Measurements from ENCODE around the gene NAA35.
A peak's percentile ranks its signal among the peaks of the same experiment; 100 is the strongest.
"Not testable (repeated sequence)": the region's sequence is repeated elsewhere in the genome, so short reads cannot be mapped to it uniquely, and the experiment has no call there.

The NAA35 gene

GRCh38 chr9:85940832-85941621, at the start of gene NAA35:
TSS of gene NAA35 (plus strand) at chr9:85941146. CDS start at chr9:85942160, 1,014 bp downstream.
- DNase-seq, result peak; percentile 91

DNA sequence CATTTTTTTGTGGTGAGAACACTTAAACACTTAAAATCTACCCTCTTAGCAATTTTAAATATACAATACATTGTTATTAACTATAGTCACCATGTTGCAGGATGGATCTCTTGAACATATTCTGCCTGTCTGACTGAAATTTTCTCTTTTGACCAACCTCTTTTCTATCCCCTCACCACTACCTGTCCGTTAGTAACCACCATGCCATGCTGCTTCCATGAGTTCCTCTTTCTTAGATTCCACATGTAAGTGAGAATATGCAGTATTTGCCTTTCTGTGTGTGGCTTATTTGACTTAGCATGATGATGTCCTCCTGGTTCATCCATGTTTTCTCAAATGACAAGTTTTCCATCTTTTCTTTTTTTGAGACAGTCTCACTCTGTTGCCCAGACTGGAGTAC, 48.5 kb upstream of the NAA35 start:
- no peak for DNase-seq

DNA sequence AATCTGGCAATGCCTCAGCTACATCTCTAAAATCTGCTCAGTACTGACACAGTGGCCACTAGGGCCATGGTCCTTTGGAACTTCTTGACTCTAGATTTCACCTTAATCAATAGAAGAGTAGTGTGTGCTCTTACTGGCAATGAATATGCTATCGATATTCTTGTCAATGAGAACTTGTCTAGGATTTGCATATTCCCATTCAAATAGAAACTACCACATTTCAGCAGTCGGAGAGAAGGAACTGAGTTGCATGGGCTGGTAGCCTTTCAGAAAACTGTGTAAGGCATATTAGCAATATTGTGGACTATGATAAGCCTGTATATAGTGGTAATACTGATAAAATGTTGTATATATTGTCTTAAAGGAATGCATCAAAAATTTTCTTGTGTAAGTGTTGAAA, 45.3 kb upstream of the NAA35 start:
- DNase-seq, result no peak

DNA sequence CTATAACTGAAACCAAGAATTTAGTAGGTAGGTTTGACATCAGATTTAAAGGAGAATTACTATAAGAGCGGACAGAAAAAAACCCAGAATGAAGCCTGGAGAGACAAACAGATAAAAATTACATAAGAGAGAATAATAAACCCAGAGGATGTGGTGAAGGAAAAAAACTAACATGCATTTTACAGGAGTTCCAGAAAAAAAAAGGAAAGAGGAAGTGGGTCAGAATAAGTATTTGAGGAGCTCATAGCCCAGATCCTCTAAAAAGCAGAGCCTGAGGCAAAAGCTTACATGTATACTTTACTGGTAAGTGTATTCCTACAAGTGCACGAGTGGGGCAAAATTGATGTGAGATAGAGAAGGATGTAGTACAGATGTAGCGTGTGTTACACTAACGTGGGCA, 43.1 kb upstream of the NAA35 start:
- DNase-seq, result no peak

GRCh38 chr9:85898332-85898731, 42.6 kb upstream of the NAA35 start:
- no peak for DNase-seq

GRCh38 chr9:85899388-85899787, 41.6 kb upstream of the NAA35 start:
- DNase-seq, result no peak

DNA sequence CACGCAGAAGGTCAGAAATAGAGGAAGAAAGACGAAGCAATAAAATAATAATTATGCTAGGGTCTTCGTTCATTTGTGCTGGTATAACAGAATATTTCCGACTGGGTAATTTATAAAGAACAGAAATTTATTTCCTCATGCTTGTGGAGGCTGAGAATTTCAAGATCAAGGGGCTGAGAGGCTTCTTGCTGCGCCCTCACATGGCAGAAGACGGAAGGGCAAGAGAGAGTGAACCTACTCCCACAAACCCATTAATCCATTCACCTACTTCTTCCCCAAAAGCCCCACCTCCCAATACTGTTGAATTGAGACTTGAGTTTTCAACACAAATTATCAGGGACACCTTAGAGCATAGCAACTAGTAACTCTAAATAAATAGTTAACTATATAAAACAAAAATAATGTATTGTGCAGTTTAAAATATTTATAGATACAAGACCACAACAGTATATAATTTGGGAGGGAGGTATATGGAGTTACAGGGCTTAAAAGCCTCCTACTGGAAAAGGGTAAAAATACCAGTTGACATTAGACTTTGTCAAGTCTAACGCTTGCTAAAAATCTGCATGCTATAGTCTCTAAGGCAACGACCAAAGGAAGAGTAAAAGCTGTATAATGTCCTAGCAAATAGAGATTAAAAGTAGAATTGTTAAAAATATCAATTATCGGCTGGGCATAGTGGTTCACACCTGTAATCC, 40.3 kb upstream of the NAA35 start:
- peak; percentile 10 for DNase-seq

DNA sequence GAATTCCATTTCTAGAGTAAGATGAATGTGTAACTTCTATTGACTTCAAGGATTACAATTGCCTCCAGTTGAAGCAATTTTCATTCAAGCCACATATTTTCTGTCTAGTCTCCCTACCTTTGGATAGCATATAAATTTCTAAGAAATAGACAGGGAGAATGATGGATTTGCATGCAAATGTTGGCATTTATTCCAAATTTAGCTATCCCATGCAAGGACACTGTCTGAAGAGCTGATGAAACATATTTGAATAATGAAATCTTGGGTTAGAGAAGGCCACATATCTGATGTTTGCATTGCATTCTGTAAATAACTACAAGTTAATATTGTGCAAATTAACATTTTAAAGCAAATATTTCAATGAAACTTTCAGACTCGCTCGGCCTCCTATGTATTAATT, 36.0 kb upstream of the NAA35 start:
- no peak for DNase-seq

- no peak for DNase-seq
Measured at GRCh38 chr9:85905957-85906356, 35.0 kb upstream of the NAA35 start.

DNA sequence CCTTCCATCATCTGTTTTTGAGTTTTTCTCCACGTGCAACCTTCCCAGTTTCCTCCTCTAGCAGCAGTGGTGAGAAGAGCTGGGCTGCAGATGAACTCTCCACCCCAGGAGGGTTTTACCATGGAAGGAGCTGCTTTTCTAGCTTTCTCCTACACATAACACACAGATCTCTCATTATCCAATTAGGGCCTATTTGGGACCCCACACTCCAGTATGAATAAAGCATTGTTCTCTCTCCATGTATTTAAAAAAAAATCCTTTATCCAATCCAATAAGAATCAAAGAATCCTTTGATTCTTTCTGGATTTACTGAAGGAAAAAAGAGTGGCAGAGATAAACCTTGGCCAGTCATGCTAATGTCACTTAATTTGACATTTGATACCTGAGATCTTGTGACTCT, 31.6 kb upstream of the NAA35 start:
- DNase-seq, result no peak

DNA sequence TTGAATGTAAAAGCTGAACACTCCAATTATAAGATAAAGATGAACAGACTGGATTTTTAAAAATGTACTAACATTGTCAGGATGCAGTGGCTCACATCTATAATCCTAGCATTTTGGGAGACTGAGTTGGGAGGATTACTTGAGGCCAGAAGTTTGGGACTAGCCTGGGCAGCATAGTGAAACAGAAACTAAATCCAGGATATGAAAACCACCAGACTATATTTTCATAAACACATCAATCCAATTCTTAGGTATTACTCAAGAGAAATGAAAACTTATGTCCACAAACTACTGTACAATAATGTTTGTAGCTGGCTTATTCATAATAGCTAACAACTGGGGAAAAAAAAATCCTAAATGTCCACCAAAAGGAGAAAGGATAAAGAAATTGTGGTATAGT, 26.8 kb upstream of the NAA35 start:
- no peak for DNase-seq

- no peak for DNase-seq
Measured at GRCh38 chr9:85917756-85918155, 23.2 kb upstream of the NAA35 start.

DNA sequence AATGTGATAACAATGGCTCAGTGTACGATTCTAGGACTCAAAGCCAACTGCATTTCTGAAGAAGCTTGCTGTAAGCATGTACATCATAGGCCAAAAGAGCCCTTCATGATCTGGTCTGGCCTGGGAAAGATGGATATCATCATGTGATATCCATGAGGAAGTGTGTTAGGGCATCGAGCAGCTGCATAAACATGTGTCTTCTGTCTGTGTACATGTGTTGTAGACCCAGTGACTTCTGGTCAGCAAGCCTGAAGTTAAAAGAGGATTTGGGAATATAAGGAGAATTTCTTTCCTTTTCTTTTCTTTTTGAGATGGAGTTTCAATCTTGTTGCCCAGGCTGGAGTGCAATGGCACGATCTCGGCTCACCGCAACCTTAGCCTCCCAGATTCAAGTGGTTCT, 15.5 kb upstream of the NAA35 start:
- DNase-seq, result no peak

GRCh38 chr9:85927076-85927475, 13.9 kb upstream of the NAA35 start:
- DNase-seq, result no peak

DNA sequence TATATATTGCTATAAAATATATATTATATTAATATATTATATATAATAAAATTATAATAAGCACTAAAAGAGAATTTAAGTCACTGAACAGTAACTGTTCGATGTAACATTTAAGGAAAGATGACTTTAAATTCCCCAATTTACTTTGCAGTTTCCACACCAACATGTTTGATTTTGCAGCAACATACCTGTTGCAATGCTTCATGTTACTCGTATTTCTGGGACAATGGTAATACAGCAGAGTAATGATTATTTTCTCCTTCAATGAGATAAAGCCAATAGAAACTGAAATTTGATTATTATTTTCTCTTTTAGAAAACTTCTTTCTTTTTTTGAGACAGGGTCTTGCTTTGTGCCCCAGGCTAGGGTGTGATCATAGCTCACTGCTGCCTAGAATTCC, 9.5 kb upstream of the NAA35 start:
- DNase-seq, result no peak

DNA sequence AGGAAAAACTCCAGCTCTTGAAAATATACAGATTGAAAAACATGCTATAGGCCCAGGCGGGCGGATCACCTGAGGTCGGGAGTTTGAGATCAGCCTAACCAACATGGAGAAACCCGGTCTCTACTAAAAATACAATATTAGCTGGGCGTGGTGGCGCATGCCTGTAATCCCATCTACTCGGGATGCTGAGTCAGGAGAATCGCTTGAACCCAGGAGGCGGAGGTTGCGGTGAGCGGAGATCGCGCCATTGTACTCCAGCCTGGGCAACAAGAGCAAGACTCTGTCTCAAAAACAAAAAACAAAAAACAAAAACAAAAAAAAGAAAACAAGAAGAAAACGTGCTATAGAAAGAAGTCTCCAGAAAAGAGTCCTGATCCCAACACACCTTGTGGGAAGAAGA, 5.0 kb upstream of the NAA35 start:
- DNase-seq, result not testable (repeated sequence)

GRCh38 chr9:85940275-85940831, 593 bp upstream of the NAA35 start:
- DNase-seq, result no peak

- DNase-seq, result no peak
Measured at GRCh38 chr9:85941622-85941940, 635 bp downstream of the NAA35 start.

GRCh38 chr9:85941966-85942912, 1.3 kb downstream of the NAA35 start:
- DNase-seq, result no peak

DNA sequence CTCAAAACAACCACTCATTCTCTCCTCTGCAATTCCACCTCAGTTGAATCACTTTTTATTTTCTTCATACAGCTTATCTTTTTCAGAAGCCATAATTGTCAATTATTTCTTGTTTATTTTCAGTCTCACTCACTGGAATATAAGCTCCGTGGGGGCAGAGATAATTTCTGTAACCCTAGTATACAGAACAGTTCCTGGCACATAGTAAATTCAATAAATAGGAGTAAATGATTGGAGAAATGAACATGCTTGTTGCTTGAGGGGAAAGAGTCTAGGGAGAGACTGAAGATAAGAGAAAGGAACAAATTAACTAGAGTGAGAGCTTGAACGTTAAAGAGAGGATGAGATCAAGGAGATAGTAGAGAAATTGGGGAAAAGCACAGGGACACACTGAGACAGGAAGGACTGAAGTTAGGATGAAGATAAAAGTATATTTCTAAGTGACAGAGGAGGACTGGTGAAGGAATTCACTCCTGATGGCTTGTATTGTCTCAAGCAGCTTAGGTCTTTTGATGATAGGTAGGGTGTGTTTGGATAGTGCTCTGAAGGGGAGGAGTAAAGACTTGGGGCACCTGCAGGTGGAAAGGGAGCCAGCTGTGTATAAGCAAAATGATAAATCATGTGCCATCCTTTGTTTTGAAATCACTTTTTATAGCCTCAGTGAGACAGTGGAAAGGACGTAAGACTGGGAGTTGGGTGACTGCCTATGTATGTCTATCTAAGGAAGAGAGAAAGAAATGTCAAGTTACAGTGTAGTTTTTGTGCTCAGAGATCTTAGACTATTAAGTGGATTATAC, 2.2 kb downstream of the NAA35 start:
- no peak for DNase-seq

DNA sequence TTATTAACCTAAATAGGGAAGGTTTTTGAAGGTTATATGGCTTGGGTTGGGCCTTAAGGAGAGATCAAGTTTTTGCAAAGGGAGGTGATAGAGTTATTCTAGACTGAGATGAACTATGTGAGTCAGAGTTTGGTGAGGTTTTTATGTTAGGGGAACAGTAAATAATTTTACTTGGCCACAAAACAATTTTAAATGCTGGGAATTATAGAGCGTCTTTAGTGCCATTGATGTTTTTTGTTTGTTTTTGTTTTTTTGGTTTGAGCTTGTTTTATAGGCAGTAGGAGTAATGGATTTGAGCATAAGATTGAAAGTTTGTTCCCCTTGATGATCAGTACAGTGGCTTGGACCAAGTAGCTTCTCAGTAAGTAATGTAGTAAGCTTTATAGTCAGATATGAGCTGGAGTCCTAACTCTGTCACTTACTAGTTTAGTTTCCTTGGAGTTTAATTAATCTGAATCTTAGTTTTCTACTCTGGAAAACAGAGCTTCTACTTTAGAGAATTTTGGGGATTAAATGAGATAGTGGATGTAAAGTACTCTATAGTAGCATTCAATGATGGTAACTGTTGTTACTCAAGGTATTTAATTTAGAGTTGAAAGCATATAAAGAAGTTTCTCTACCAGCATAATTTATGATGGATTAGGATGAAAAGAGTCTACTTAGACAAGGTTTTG, 2.9 kb downstream of the NAA35 start:
- no peak for DNase-seq

DNA sequence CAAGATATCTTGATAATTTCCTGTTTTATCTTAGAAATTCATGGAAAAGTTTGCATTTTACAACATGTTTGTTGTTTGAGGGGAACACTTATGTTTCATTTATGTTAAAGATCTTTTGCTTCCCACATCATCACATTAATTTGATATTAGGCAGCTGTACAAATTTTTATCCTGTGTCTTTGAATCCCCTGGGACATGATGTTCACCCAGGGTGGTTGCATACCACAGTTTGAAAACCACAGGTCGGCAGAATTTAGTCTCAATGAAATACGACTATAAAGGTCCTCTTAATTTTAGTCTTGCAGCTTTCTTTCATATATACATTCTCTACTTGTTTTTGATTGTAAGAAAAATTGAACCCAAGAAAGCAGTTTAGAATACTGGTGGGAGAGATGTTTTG, 3.7 kb downstream of the NAA35 start:
- no peak for DNase-seq
